Loucy (cell line): ENCODE measurements around the gene FMN1.
A peak's percentile ranks its signal among the peaks of the same experiment; 100 is the strongest.

Experiments
- CTCF ChIP-seq: fragments of 200-600 bp; sonication (generic); conservative IDR thresholded peaks from 2 replicates; pipeline ENCODE4 v1.5.1; 2014; ENCODE audit warnings: mild to moderate bottlenecking, antibody characterized with exemption, low read length
- EZH2phosphoT487 ChIP-seq: fragments of 200-600 bp; IDR thresholded peaks from 2 replicates; pipeline ENCODE4 v1.6.1; 2018; ENCODE audit warnings: antibody characterized with exemption, mild to moderate bottlenecking, moderate library complexity, borderline replicate concordance

DNA sequence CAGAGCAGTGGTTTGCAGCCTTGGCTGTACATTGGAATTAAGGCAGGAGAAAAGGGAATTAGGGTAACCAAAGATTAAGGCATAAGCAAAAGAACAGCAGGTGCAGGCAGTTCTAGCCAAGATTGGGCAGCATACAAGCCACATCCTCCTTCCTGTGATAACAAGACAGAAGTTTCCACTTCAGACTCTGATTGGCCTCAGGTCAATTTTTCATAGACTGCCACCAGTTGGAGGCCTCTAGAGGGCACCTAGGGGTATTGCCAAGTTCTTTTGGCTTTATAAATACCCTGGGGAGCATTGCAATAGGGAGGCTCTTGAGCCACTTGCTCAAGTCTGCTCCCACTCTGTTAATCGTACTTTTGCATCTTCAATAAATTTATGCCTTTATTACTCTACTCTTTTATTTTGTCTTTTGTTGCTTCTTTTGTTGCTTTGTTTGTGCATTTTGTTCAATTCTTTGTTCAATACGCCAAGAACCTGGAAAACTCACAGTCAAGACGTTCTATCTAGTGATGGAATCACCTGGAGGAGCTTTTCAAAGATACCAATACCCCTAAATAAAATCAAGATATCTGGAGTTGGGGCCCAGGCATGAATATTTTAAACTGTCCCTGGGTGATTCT lies 32.2 kb upstream of the FMN1 start:
- TF ChIP-seq CTCF (peak; percentile 80), EZH2phosphoT487 (no peak)
